ENCODE data around the gene CCKAR.

Gene CCKAR

DNA sequence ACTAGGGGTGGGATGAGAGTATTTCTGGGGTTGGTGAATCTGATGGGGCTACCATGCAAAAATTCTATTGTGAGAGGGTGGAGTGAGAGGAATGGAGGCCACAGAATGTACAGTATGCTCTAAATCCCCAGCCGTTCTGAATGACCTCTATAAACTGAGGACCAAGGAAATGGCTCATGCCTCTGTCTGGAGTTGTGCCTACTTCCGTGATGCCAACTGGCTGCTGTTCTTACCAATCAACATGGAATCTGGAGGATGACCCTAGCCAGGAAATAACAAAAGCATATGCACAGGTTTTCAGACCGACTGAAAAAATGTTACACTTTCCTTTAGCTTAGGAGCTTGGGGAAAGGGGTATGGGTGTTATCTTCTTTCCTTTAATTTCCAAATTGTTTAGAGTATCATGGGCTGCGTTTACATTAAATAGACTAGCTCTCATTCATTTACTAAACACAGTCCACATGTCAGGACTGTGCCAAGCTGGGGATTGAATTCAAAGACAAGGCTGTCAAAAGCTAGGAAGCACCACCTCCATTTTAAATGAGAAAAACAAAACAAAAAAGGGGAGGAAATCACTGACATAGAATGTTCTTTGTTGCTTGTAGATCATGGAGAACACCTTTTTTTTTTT is 20.2 kb upstream of the CCKAR start:
- 49% methylated on average over 3 of the region's 4 CpGs for WGBS
- H4K91ac ChIP-seq (ENCODE audit: low read length) = no peak overlapping the region

DNA sequence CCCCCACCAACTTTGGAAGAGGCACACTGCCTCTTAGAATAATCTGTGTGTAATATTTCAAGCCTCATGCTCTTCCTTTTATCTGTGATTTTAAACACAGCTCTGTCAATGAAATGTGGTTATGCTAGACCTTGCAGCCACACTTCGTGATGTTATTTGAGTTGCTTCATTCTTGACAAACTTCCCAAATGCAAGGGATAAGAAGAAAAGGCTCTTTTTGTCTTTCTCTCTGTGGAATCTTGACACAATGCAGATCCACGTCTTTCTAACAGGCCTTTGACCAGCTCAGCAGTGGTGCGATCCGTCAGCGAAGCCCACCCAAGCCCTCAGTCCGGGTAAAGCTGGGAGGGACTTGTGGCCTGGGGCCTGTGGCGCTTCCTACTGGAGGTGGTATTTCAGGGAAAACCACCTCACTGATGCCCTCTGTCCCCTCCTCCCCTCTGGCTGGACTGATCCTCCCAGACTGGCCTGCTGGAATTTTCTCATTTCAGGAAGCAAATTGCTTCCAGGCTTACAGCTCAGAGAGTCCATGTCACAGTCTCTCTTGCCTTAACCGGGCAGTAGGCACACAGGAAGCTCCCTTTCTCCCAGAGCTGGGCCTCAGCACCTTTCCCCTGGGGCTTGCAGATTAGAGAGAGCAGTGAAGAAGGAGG is 19.5 kb upstream of the CCKAR start:
- H4K91ac ChIP-seq (ENCODE audit: low read length) = no peak overlapping the region
- no peak overlapping the region for H2AFZ ChIP-seq (ENCODE audit: low read depth, low read length)
- no peak overlapping the region for H2AK5ac ChIP-seq (ENCODE audit: low read length, severe bottlenecking)
- peak overlapping the region in 1 of 2 experiments; percentile 59 for H3K4ac ChIP-seq (ENCODE audit: low read depth in 1 of 2, low read length in 2 of 2)
- H3K23ac ChIP-seq (ENCODE audit: low read length in 2 of 2) = no peak overlapping the region
- WGBS = 73% methylated on average over 8 of the region's 8 CpGs
- H3K14ac ChIP-seq (ENCODE audit: low read length in 2 of 2) = no peak overlapping the region
- H3K4me1 ChIP-seq (ENCODE audit: control insufficient read depth, insufficient read depth, low read depth, low read length) = no peaks in the 10 kb centered on the region
- no peak overlapping the region for H3K4me2 ChIP-seq (ENCODE audit: low read length, poor library complexity, severe bottlenecking)
- DNase-seq = no peak
- H3K9ac ChIP-seq (ENCODE audit: low read length) = no peak overlapping the region
- H4K8ac ChIP-seq (ENCODE audit: low read length) = peak overlapping the region; percentile 67
- H2BK12ac ChIP-seq (ENCODE audit: low read length in 2 of 2) = peak overlapping the region in 1 of 2 experiments; percentile 52
- no peaks in the 10 kb centered on the region for H3K36me3 ChIP-seq (ENCODE audit: control insufficient read depth in 1 of 2, insufficient read depth in 2 of 2, low read depth in 1 of 2, low read length in 2 of 2)
- no peak overlapping the region for H3K4me3 ChIP-seq (ENCODE audit: insufficient read depth in 1 of 2, low read depth in 1 of 2, low read length in 2 of 2)
- no peak overlapping the region for H2BK15ac ChIP-seq (ENCODE audit: low read depth, poor library complexity, severe bottlenecking)
- H3K18ac ChIP-seq (ENCODE audit: low read depth in 1 of 2, low read length in 2 of 2) = peak overlapping the region in 1 of 2 experiments; percentile 47
- no peaks in the 10 kb centered on the region for H3K27me3 ChIP-seq (ENCODE audit: control insufficient read depth in 1 of 2, insufficient read depth in 1 of 2, low read length in 2 of 2)
- no peaks in the 10 kb centered on the region for H3K79me1 ChIP-seq (replicated peaks; ENCODE audit: low read length, poor library complexity, severe bottlenecking)
- no peak overlapping the region for H3K27ac ChIP-seq (ENCODE audit: low read length, poor library complexity, severe bottlenecking)
- H2BK5ac ChIP-seq (ENCODE audit: low read depth, low read length, poor library complexity, severe bottlenecking) = no peak overlapping the region
- H3K9me3 ChIP-seq (ENCODE audit: control insufficient read depth, low read length) = no peaks in the 10 kb centered on the region
- no peak overlapping the region for H2BK120ac ChIP-seq (ENCODE audit: low read depth, low read length)

More for the DNA sequence above, 20.2 kb upstream of the CCKAR start:
- H2AK5ac ChIP-seq (ENCODE audit: low read length, severe bottlenecking) = no peak overlapping the region
- H3K4ac ChIP-seq (ENCODE audit: low read depth in 1 of 2, low read length in 2 of 2) = no peak overlapping the region
- no peak overlapping the region for H3K4me2 ChIP-seq (ENCODE audit: low read length, poor library complexity, severe bottlenecking)
- no peak overlapping the region for H2BK15ac ChIP-seq (ENCODE audit: low read depth, poor library complexity, severe bottlenecking)
- H3K9ac ChIP-seq (ENCODE audit: low read length) = no peak overlapping the region
- H3K18ac ChIP-seq (ENCODE audit: low read depth in 1 of 2, low read length in 2 of 2) = no peak overlapping the region
- H4K8ac ChIP-seq (ENCODE audit: low read length) = no peak overlapping the region
- DNase-seq = no peak
- no peak overlapping the region for H3K4me3 ChIP-seq (ENCODE audit: insufficient read depth in 1 of 2, low read depth in 1 of 2, low read length in 2 of 2)
- H3K9me3 ChIP-seq (ENCODE audit: control insufficient read depth, low read length) = no peaks in the 10 kb centered on the region
- H2BK5ac ChIP-seq (ENCODE audit: low read depth, low read length, poor library complexity, severe bottlenecking) = no peak overlapping the region
- H3K4me1 ChIP-seq (ENCODE audit: control insufficient read depth, insufficient read depth, low read depth, low read length) = no peaks in the 10 kb centered on the region
- H3K27ac ChIP-seq (ENCODE audit: low read length, poor library complexity, severe bottlenecking) = no peak overlapping the region
- H2BK12ac ChIP-seq (ENCODE audit: low read length in 2 of 2) = no peak overlapping the region
- H3K79me1 ChIP-seq (replicated peaks; ENCODE audit: low read length, poor library complexity, severe bottlenecking) = no peaks in the 10 kb centered on the region
- no peak overlapping the region for H3K14ac ChIP-seq (ENCODE audit: low read length in 2 of 2)
- no peaks in the 10 kb centered on the region for H3K27me3 ChIP-seq (ENCODE audit: control insufficient read depth in 1 of 2, insufficient read depth in 1 of 2, low read length in 2 of 2)
- H2AFZ ChIP-seq (ENCODE audit: low read depth, low read length) = no peak overlapping the region
- no peaks in the 10 kb centered on the region for H3K36me3 ChIP-seq (ENCODE audit: control insufficient read depth in 1 of 2, insufficient read depth in 2 of 2, low read depth in 1 of 2, low read length in 2 of 2)
- H3K23ac ChIP-seq (ENCODE audit: low read length in 2 of 2) = no peak overlapping the region
- H2BK120ac ChIP-seq (ENCODE audit: low read depth, low read length) = no peak overlapping the region

DNA sequence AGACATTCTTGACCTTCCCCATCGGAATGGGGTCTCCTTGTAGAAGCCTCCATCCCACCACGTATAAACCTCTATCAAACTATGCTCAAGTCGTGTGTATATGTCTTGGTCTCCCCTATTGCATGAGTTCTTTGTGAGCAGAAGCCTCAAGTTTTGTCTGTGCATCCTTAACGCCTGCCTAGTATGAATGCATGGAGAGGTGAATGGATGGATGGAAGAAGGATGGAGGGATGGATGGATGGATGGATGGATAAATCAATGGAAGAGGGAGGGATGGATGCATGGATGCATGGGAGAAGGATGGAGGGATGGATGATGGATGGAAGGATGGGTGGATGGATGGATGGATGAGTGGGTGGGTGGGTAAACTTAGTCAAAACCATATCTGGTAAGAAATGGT is 17.0 kb upstream of the CCKAR start:
- Histone ChIP-seq H3K27ac (ENCODE audit: low read length, poor library complexity, severe bottlenecking) (no peak overlapping the region), H3K4me2 (ENCODE audit: low read length, poor library complexity, severe bottlenecking) (no peak overlapping the region), H3K4ac (ENCODE audit: low read depth in 1 of 2, low read length in 2 of 2) (no peak overlapping the region), H2BK5ac (ENCODE audit: low read depth, low read length, poor library complexity, severe bottlenecking) (no peak overlapping the region), H2BK12ac (ENCODE audit: low read length in 2 of 2) (no peak overlapping the region), H4K91ac (ENCODE audit: low read length) (no peak overlapping the region), H4K8ac (ENCODE audit: low read length) (no peak overlapping the region), H3K23ac (ENCODE audit: low read length in 2 of 2) (no peak overlapping the region), H3K4me1 (ENCODE audit: control insufficient read depth, insufficient read depth, low read depth, low read length) (no peaks in the 10 kb centered on the region), H2AK5ac (ENCODE audit: low read length, severe bottlenecking) (no peak overlapping the region), H3K9ac (ENCODE audit: low read length) (no peak overlapping the region), H2AFZ (ENCODE audit: low read depth, low read length) (no peak overlapping the region), H3K14ac (ENCODE audit: low read length in 2 of 2) (no peak overlapping the region), H3K9me3 (ENCODE audit: control insufficient read depth, low read length) (no peaks in the 10 kb centered on the region), H3K79me1 (replicated peaks; ENCODE audit: low read length, poor library complexity, severe bottlenecking) (no peaks in the 10 kb centered on the region), H3K27me3 (ENCODE audit: control insufficient read depth in 1 of 2, insufficient read depth in 1 of 2, low read length in 2 of 2) (no peaks in the 10 kb centered on the region), H2BK15ac (ENCODE audit: low read depth, poor library complexity, severe bottlenecking) (no peak overlapping the region), H3K4me3 (ENCODE audit: insufficient read depth in 1 of 2, low read depth in 1 of 2, low read length in 2 of 2) (no peak overlapping the region), H2BK120ac (ENCODE audit: low read depth, low read length) (no peak overlapping the region), H3K18ac (ENCODE audit: low read depth in 1 of 2, low read length in 2 of 2) (no peak overlapping the region), H3K36me3 (ENCODE audit: control insufficient read depth in 1 of 2, insufficient read depth in 2 of 2, low read depth in 1 of 2, low read length in 2 of 2) (no peaks in the 10 kb centered on the region)
- 81% methylated on average over 4 of the region's 4 CpGs for WGBS
- DNase-seq = no peak

DNA sequence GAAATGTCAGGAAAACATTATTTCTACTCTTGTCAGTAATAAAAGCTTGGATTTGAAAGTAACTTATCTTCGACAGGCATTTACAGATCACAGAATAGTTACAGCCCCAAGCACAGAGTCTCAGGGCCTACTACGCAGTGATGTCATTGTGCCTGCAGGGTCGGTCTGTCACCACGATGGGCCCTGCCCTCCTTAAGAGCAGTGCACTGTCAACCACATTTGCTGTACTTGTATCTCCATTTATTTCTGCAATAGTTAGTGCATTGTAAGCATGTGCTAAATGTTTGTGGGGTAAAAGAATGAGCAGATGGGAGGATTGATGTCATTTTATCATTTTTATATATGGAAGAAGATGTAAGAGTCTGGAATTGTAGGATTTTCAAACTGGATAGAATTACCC is 13.6 kb upstream of the CCKAR start:
- no peak overlapping the region for H3K18ac ChIP-seq (ENCODE audit: low read depth in 1 of 2, low read length in 2 of 2)
- H2AK5ac ChIP-seq (ENCODE audit: low read length, severe bottlenecking) = no peak overlapping the region
- no peak overlapping the region for H3K9ac ChIP-seq (ENCODE audit: low read length)
- H2BK15ac ChIP-seq (ENCODE audit: low read depth, poor library complexity, severe bottlenecking) = no peak overlapping the region
- no peaks in the 10 kb centered on the region for H3K36me3 ChIP-seq (ENCODE audit: control insufficient read depth in 1 of 2, insufficient read depth in 2 of 2, low read depth in 1 of 2, low read length in 2 of 2)
- H3K79me1 ChIP-seq (replicated peaks; ENCODE audit: low read length, poor library complexity, severe bottlenecking) = no peaks in the 10 kb centered on the region
- H3K14ac ChIP-seq (ENCODE audit: low read length in 2 of 2) = no peak overlapping the region
- 88% methylated on average over 4 of the region's 4 CpGs for WGBS
- H3K27me3 ChIP-seq (ENCODE audit: control insufficient read depth in 1 of 2, insufficient read depth in 1 of 2, low read length in 2 of 2) = no peaks in the 10 kb centered on the region
- H3K27ac ChIP-seq (ENCODE audit: low read length, poor library complexity, severe bottlenecking) = no peak overlapping the region
- H2BK12ac ChIP-seq (ENCODE audit: low read length in 2 of 2) = no peak overlapping the region
- no peak overlapping the region for H4K8ac ChIP-seq (ENCODE audit: low read length)
- H3K9me3 ChIP-seq (ENCODE audit: control insufficient read depth, low read length) = no peaks in the 10 kb centered on the region
- no peak overlapping the region for H2BK120ac ChIP-seq (ENCODE audit: low read depth, low read length)
- no peak overlapping the region for H2BK5ac ChIP-seq (ENCODE audit: low read depth, low read length, poor library complexity, severe bottlenecking)
- H2AFZ ChIP-seq (ENCODE audit: low read depth, low read length) = no peak overlapping the region
- H3K4me1 ChIP-seq (ENCODE audit: control insufficient read depth, insufficient read depth, low read depth, low read length) = peaks cover 1% of the 10 kb centered on the region
- no peak overlapping the region for H3K23ac ChIP-seq (ENCODE audit: low read length in 2 of 2)
- H3K4ac ChIP-seq (ENCODE audit: low read depth in 1 of 2, low read length in 2 of 2) = no peak overlapping the region
- H3K4me3 ChIP-seq (ENCODE audit: insufficient read depth in 1 of 2, low read depth in 1 of 2, low read length in 2 of 2) = no peak overlapping the region
- no peak overlapping the region for H4K91ac ChIP-seq (ENCODE audit: low read length)
- no peak for DNase-seq
- no peak overlapping the region for H3K4me2 ChIP-seq (ENCODE audit: low read length, poor library complexity, severe bottlenecking)
